GM06990 (cell line): Measurements from ENCODE around the gene CFAP20DC.

Source experiments
- DNase-seq: peaks from one replicate; pipeline ENCODE4 v3.0.0-alpha.2; 2011; ENCODE audit not compliant: insufficient read length; ENCODE audit errors: extremely low read depth
- H3K27me3 ChIP-seq: replicated peaks from 2 replicates; pipeline ENCODE4 v1.6.0; 2011; ENCODE audit warnings: low read length; ENCODE audit not compliant: control insufficient read depth, insufficient read depth
- H3K36me3 ChIP-seq: 2 replicates; pipeline ENCODE4 v1.5.1; 2011; ENCODE audit warnings: low read length; ENCODE audit not compliant: control insufficient read depth, insufficient read depth
- H3K4me3 ChIP-seq: replicated peaks from 2 replicates; pipeline ENCODE4 v1.5.1; 2011; ENCODE audit warnings: low read depth, mild to moderate bottlenecking, control low read depth, low read length
- TF ChIP-seq, protein P1 (sequence below): IDR thresholded peaks from 2 replicates; pipeline ENCODE4 v1.5.1; 2011; ENCODE audit warnings: low read length, control low read depth, mild to moderate bottlenecking, inconsistent platforms; ENCODE audit not compliant: insufficient read depth, poor library complexity, severe bottlenecking

The CFAP20DC gene

DNA sequence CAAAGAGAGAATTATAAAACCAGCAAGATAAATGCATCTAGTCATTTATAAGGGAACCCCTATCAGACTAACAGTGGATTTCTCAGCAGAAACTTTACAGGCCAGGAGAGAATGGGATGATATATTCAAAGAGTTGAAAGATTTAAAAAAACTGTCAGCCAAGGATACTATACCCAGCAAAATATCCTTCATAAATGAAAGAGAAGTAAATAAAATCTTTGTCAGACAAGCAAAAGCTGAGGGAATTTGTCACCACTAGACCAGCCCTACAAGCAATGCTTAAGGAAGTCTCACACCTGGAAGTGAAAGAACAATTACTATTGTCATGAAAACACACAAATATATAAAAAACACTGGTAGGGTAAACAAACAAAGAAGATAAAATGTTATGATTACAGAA is 269.9 kb downstream of the CFAP20DC start:
- TF ChIP-seq, protein P1, sequence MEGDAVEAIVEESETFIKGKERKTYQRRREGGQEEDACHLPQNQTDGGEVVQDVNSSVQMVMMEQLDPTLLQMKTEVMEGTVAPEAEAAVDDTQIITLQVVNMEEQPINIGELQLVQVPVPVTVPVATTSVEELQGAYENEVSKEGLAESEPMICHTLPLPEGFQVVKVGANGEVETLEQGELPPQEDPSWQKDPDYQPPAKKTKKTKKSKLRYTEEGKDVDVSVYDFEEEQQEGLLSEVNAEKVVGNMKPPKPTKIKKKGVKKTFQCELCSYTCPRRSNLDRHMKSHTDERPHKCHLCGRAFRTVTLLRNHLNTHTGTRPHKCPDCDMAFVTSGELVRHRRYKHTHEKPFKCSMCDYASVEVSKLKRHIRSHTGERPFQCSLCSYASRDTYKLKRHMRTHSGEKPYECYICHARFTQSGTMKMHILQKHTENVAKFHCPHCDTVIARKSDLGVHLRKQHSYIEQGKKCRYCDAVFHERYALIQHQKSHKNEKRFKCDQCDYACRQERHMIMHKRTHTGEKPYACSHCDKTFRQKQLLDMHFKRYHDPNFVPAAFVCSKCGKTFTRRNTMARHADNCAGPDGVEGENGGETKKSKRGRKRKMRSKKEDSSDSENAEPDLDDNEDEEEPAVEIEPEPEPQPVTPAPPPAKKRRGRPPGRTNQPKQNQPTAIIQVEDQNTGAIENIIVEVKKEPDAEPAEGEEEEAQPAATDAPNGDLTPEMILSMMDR, result no peak
- no peaks in the 10 kb centered on the region for H3K36me3 ChIP-seq
- no peaks in the 10 kb centered on the region for H3K27me3 ChIP-seq
- no peak for DNase-seq
- no peak overlapping the region for H3K4me3 ChIP-seq

DNA sequence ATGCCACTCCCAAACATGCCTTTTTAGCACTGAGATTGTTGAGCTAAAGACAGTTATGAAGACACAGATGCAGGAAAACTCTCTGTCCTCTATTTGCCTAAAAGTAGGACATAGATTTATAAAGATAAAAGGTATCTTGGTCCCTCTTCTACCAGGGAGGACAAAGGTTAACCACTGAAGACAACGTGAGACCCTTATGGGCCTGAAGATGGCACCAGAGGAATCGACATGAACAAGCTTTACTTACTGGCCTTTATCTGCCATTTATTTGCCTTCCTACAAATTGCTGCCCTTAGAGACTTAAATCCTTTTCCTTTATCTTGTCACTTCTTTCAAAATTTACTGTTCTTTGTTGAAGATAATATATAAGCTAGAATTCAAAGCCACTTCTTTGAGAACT is 273.6 kb downstream of the CFAP20DC start:
- H3K36me3 ChIP-seq, result no peaks in the 10 kb centered on the region
- H3K27me3 ChIP-seq, result no peaks in the 10 kb centered on the region
- TF ChIP-seq, protein P1, result no peak
- no peak for DNase-seq
- H3K4me3 ChIP-seq, result no peak overlapping the region

DNA sequence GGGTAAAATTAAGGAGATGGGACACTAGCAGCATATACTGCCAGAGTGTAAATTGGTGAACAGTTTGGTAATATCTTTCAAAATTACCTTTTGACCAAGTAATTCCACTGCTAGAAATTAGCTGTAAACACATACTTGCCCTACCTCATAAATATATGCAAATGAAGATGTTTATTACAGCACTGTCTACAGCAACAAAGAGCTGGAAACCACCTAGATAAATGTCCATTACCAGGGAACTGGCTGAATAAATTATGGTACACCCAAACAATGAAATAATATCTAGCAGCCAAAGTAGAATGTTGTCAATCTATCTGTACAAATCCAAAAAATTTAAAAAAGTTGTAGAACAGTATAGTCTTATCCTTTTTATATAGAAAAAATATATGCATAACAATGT is 277.4 kb downstream of the CFAP20DC start:
- Histone ChIP-seq H3K27me3 (no peaks in the 10 kb centered on the region), H3K4me3 (no peak overlapping the region), H3K36me3 (no peaks in the 10 kb centered on the region)
- TF ChIP-seq, protein P1, result no peak
- no peak for DNase-seq

DNA sequence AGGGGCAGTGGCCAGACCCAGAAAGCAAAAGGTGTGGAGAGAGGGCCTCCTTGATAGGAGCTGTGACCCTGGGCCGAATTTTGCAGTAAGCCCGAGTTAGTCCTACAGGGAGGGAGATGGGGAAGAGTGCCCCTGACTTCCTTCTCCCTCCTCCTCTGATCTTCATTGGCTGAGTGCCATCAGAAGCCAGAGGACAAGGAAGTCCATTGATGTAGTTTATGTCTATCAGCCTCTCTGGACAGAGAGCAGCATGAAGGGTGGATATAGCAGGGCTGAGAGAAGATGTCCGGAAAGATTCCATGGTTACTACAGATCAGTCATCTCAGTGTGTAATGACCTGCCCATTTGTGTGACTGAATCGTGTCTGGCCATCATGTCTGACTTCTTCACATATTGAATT is 280.8 kb downstream of the CFAP20DC start:
- no peak for DNase-seq
- no peaks in the 10 kb centered on the region for H3K27me3 ChIP-seq
- no peaks in the 10 kb centered on the region for H3K36me3 ChIP-seq
- TF ChIP-seq, protein P1, result no peak
- H3K4me3 ChIP-seq, result no peak overlapping the region

DNA sequence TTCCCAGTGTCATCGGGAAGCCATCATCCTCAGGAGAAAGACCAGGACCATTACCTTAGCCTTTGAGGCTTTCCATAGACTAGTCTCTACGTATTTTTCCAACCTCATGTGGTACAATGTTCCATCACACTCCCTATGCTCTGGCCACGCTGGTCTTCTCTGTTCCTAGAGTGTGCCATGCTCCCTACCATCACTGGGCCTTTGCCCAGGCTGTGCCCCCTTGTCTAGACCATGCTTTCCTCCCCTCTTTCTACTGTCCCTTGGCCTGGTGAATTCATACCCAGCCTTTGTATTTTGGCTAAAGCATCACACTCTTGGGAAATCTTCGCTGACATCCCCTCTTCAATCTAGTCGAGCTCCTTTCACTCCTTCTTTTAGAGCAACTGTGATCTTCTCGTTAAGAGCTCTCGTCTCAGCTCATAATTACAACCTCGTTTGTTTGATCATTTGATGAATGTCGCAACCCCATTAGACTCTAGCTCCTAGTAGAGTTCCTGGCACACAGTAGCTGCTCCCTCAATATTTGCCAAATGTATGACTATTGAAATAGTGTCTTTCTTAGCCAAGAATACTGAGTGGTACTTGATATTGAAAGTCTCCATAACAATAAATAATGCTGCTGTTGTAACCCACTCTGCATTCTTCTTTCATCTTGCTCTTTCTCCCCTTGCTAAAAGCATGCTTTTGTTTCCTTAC is 283.1 kb downstream of the CFAP20DC start:
- DNase-seq, result no peak
- Histone ChIP-seq H3K27me3 (no peaks in the 10 kb centered on the region), H3K36me3 (no peaks in the 10 kb centered on the region), H3K4me3 (no peak overlapping the region)
- TF ChIP-seq, protein P1, result no peak

DNA sequence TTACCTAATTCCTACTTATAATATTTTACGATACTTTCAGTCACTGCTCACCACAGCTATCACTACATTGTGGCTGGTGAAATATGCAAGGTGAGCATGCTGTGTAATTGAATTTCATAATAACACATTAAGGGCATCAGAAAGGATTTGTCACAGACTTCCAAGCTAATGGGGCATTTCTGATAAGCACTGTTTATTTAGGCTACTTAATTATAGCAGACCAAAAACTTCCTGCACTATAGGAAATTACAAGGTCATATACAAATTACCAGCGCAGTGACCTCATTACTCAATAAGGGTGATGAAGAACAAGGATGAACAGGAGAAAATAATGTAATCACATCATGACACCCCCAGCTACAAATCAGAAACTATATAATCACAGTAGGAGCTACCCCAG is 294.7 kb downstream of the CFAP20DC start:
- no peak overlapping the region for H3K4me3 ChIP-seq

More for the DNA sequence above, 294.7 kb downstream of the CFAP20DC start:
- H3K27me3 ChIP-seq, result no peaks in the 10 kb centered on the region; the same call in 1 of the 2 replicates
- no peaks in the 10 kb centered on the region for H3K36me3 ChIP-seq
- TF ChIP-seq, protein P1, result no peak
- no peak for DNase-seq
